GM18519 (cell line): Measurements from ENCODE around the gene SEPTIN5.

ENCODE experiments used
- ATAC-seq: cut with Tn5 transposase; IDR thresholded peaks from one replicate; pipeline ENCODE4 v1.9.1; 2021; ENCODE audit warnings: mild to moderate bottlenecking, moderate library complexity; ENCODE audit not compliant: unreplicated experiment, low FRiP score

Gene SEPTIN5

DNA sequence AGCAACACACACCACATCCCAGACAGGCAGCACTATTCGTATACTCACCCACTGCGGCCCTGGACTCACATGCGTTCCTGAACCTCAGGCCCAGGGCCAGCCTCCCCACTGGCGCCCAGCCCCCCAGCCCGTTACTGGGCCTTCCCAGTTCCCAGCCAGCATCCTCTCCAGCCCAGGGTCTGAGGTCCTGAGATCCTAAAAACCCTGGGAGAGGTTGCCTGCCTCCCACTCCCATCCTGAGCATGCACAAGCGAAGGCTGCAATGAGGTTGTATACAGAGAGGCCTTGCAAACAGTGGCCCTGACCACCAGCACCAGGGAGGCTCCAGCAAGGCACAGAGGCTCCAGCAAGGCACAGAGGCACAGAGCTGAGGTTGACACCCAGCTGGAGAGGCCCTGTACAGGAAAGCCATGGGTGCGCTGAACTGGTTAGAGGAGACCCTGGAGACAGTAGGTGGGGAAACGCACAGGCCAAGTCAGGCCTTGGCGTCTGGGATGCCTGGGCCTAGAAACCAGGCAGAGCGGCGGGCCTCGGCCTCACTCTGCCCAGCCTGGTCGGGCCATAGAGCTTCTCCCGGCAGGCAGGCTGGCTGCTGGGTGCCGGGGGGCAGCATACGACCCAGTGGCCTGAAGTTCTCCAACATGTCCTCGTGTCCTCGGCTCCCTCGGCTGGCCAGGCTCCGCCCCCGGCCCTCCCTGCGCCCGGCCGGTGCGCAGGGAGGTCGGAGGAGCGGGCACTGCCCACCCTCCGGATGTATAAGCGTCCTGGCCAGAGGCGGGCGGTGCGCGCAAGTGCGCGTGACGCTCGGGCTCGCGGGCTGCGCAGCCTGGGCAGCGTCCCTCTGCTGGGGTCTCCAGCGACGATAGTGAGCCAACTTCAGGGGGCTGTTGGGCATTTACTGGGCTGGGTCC, 43.9 kb downstream of the SEPTIN5 start:
- ATAC-seq, result no peak

DNA sequence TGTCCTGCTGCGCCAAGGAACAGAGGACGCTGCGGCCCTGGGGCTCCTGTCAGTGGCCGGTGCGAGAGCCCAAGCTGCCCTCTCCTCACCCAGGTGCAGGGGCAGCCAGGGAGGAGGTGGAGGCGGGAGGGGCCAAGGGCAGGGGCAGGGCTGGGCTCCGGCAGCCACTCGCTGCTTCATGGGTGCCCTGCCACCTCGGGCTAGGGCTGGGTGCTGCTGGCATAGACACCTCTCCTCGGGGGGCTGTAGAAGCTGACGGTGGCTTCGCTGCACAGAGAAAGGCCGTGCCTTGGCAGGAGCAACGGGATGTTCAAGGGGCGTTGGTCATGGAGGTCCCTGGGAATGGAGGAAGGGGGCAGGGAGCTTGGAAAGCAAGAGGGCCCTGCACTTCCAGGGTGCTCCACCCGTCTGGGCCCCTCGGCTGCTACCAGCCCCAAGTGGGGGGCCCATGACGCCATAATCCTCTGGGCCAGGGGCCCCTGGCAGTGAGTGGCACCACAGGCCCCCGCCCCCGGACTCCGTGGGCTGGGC, 44.7 kb downstream of the SEPTIN5 start:
- ATAC-seq, result no peak

DNA sequence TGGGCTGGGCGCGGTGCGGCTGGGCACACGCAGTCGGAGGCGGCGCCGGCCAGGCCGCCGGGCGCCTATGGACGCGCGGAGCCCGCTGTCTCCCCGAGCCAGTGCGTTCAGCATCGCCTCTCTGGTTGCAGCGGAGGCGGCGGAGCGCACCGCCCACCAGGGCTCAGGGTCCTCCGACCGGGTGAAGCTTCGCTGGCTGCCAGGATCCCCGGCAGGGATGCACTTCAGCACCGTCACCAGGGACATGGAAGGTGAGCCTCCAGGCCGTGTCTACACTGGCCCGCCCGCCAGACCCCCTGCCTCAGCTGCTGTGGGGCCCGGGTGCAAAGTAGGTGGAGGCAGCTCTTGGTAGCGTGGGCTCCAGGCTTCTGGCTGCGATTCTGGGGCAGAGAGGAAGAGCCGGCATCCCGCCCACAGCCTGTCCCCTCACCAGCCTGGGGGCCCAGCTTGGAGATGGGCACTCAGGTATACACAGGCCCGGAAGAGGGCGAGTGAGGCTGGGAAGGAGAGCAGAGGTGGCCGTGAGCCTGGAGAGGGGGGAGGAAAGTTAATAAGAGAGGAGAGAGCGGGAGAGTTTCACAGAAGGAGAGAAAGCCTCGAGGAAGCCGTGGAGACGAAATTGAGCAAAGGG, 45.2 kb downstream of the SEPTIN5 start:
- ATAC-seq, result no peak

GRCh38 chr22:19760058-19760950, 46.0 kb downstream of the SEPTIN5 start, which contains the start of gene TBX1:
Gene TBX1, plus strand, starts transcription at chr22:19760778. Its CDS starts 66 bp downstream, at chr22:19760844.
- ATAC-seq, result no peak

GRCh38 chr22:19760951-19761724, 46.8 kb downstream of the SEPTIN5 start:
- ATAC-seq, result no peak

- no peak for ATAC-seq
These were observed 47.6 kb downstream of the SEPTIN5 start for GRCh38 chr22:19761725-19762567.

GRCh38 chr22:19762568-19763457, 48.5 kb downstream of the SEPTIN5 start:
- ATAC-seq, result no peak

- no peak for ATAC-seq
These were observed 49.4 kb downstream of the SEPTIN5 start for GRCh38 chr22:19763458-19764298.

- no peak for ATAC-seq
These were observed 49.9 kb downstream of the SEPTIN5 start for GRCh38 chr22:19764299-19764593.

GRCh38 chr22:19764636-19765476, 50.6 kb downstream of the SEPTIN5 start:
- no peak for ATAC-seq

GRCh38 chr22:19765477-19766239, 51.4 kb downstream of the SEPTIN5 start:
- ATAC-seq, result no peak

GRCh38 chr22:19766240-19766510, 51.9 kb downstream of the SEPTIN5 start:
- ATAC-seq, result no peak

DNA sequence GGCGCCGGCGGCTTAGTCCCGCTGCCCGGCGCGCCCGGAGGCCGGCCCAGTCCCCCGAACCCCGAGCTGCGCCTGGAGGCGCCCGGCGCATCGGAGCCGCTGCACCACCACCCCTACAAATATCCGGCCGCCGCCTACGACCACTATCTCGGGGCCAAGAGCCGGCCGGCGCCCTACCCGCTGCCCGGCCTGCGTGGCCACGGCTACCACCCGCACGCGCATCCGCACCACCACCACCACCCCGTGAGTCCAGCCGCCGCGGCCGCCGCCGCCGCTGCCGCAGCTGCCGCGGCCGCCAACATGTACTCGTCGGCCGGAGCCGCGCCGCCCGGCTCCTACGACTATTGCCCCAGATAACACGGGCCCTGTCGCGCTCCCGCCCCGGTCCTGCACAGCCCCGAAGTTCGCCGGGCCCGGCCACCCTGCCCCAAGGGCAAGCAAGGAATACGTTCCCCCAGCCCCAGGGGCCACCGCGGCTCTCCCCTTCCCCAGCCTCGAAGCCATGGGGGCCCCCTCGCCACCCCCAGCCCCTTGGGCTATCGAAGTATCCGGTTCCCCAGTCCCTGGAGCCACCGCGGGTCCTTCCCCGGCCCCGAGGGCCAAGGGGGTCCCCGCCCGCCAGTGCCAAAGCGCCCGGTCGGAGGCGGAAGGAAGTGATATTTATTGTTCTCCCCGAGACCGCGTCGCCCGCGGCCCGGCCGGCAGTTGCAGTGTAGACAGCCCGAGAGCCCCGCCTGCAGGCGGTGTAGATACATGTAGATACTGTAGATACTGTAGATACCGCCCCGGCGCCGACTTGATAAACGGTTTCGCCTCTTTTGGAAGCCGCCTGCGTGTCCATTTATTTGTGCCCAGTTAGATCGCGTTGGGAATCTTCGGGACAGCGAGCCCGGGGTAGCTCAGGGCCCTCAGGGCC, 52.5 kb downstream of the SEPTIN5 start:
- no peak for ATAC-seq

DNA sequence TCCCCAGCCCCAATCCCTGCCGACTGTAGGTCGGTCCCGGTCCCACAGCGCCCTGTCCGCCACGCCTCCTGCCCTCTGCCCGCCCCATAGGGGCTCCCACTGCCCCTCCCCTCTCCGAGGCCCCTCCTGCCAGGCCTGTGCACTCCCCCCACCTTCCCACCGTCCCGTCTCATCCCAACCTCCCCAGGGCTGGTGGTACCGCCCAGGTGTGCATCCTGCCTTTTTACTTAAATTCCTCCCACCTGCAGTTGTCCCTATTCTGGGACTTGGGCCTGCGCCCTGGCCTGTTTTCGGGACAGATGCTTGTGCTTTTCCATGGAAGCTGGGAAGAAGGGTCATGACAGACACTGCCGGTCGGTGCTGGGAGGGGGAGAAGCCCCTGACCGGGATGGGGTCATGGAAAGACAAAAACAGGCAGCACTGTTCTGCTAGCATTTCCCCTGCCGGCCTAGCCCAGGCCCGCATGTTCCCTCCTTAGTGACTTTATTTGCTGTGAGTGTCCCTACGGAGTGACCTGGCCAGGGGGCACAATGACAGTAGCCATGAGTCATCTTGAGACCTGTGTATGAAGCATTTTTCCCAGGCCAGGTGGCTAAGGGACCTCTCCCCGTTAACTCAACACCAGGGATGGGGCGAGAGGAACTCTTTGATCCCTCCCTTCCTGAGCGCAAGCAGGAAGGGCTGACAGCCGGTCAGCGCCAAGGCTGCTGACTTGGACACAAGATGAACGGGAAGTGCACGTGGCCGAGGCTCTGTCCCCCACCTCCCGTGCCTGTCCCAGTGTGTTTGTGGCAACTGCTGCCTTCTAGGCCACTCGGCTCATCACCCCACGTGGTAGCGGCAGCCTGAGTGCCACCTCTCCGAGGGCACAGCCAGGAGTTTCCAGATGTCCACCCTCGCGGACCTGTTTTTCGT, 53.4 kb downstream of the SEPTIN5 start:
- ATAC-seq, result no peak
